Ovary (tissue), 3 donors: ENCODE data around the gene FLT3LG.

Source experiments
- CTCF ChIP-seq, 3 donors: fragments of 450-650 bp in 2 of 3; fragments of 200-600 bp in 1 of 3; IDR thresholded peaks; one replicate each; pipeline versions ENCODE4 v1.5.1 to v1.8.0; 2016 to 2022; ENCODE audit warnings: antibody characterized with exemption in 3 of 3, mild to moderate bottlenecking in 1 of 3
- POLR2A ChIP-seq: fragments of 450-650 bp; IDR thresholded peaks from one replicate; pipeline ENCODE4 v1.6.1; 2017; ENCODE audit warnings: antibody characterized with exemption, mild to moderate bottlenecking, moderate library complexity
- donor health status: DM: no; HTN: no; CAD: no.

- TF ChIP-seq CTCF (IDR thresholded peaks at IDR 0.05), result no peak
- TF ChIP-seq POLR2A, result no peak
These were observed 2.2 kb downstream of the FLT3LG start for GRCh38 chr19:49475995-49476880.
